ENCODE results near the gene SEC22A.

- no peak for TF ChIP-seq ARNT (IDR thresholded peaks at IDR 0.05)
- no peak for TF ChIP-seq CTCF (CRISPR knock-in tag; IDR thresholded peaks at IDR 0.05)
- no peak for TF ChIP-seq POLR2A (IDR thresholded peaks at IDR 0.05; ENCODE audit: insufficient read depth in 1 of 2, low read depth in 2 of 2, low read length in 2 of 2)
- TF ChIP-seq EZH2 (conservative IDR thresholded peaks at IDR 0.05; ENCODE audit: low read depth, low read length), result no peak
- TF ChIP-seq ATF2 (CRISPR knock-in tag; IDR thresholded peaks at IDR 0.05), result no peak
- no peak for TF ChIP-seq MAX (IDR thresholded peaks at IDR 0.05)
- no peak for TF ChIP-seq ZNF564 (CRISPR knock-in tag; IDR thresholded peaks at IDR 0.05)
- TF ChIP-seq TAF1 (CRISPR knock-in tag; IDR thresholded peaks at IDR 0.05), result no peak
- no peak for TF ChIP-seq ZMAT5 (CRISPR knock-in tag; IDR thresholded peaks at IDR 0.05; ENCODE audit: borderline replicate concordance, low read depth)
- no peak for TF ChIP-seq REL (CRISPR knock-in tag; conservative IDR thresholded peaks at IDR 0.05)
- no peak for TF ChIP-seq FOSL1 (CRISPR knock-in tag; IDR thresholded peaks at IDR 0.05; ENCODE audit: borderline replicate concordance)
- TF ChIP-seq ZNF776 (CRISPR knock-in tag; IDR thresholded peaks at IDR 0.05), result no peak
- no peak for TF ChIP-seq MTA3 (CRISPR knock-in tag; IDR thresholded peaks at IDR 0.05)
Measured at GRCh38 chr3:123279121-123279520, 77.4 kb downstream of the SEC22A start.
